GM18502 (cell line): Measurements from ENCODE around the gene NSF.
"Not testable (repeated sequence)": the region's sequence is repeated elsewhere in the genome, so short reads cannot be mapped to it uniquely, and the experiment has no call there.

Source experiments
- ATAC-seq: cut with Tn5 transposase; IDR thresholded peaks from one replicate; pipeline ENCODE4 v1.9.1; 2021; ENCODE audit warnings: mild to moderate bottlenecking; ENCODE audit not compliant: unreplicated experiment, poor library complexity

The NSF gene

DNA sequence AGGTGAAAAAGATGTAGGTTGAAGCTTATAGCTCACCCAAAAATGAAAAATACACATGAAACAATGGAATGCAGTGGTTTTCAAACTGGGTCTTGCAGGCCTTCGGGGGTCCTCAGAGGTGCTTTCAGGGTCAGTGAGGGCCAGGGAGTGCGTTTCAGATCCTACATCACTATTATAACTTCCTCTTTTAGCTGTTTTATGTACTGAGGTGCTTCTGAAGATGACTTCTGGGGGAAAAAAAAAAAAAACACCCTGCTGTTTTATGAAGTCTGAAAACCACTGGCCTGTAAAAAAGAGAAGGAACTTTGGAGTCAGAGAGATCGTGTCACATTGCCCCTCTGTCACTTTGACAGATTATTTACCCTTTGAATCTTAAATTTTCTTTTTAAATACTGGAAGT is 102.8 kb downstream of the NSF start:
- ATAC-seq, result not testable (repeated sequence)

- not testable (repeated sequence) for ATAC-seq
These were observed 106.1 kb downstream of the NSF start for GRCh38 chr17:46696522-46696921.

DNA sequence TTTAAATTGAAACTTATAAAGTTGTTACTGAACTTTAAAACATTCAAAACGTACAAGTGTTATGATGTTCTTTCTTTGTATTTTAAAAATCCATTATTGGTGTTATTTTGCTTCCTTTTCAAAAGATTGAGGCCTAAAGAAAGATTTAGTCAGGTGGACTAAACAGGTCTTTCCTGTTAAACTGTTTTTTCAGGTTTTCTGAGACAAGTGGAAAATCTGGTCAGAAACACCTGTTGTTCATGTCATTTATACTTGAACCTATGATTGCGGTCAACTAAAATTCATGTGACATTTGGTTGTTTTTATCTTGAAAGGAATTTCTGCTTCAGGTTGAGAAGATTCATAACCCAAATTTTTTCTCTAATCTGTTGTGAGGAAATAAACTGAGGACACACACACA is 108.5 kb downstream of the NSF start:
- not testable (repeated sequence) for ATAC-seq

DNA sequence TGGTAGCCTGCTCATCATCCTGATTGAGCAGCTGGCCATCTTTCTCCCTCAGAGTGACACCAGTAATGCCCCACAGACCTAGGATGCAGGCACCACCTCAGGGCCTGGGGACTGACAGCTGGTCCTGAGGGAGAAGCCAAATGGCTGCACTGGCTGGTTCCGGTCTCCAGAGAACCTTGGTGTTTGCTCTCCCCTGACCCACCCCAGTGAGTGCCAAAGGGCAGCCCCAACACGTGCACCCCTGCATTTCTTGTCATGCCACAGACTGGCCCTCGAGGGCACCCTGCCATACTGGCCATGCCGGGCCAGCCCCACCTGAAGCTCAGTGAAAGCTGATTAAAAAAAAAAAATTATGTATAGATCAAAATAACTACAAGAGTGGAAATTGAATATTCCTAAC is 127.5 kb downstream of the NSF start:
- no peak for ATAC-seq

GRCh38 chr17:46719891-46720290 is 129.4 kb downstream of the NSF start:
- ATAC-seq, result no peak

GRCh38 chr17:46720408-46720807 is 129.9 kb downstream of the NSF start:
- no peak for ATAC-seq

GRCh38 chr17:46722662-46723285 is 132.3 kb downstream of the NSF start:
- no peak for ATAC-seq

DNA sequence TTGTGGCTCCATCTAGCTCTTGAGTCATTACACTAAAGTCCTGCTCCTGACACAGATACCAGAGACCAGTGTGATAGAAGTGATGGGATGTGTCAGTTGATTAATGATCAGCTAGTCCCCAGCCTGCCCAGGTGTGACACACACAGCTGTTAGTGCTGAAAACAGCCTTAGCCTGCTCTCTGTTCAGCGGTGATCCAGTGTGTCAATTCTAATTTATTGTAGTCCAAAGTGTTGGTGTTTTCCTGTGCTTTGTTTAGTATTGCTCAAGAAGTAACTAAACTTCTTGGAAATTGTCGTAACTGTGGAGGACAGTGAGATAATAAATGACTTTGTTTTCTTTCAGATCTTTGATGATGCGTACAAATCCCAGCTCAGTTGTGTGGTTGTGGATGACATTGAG is 135.7 kb downstream of the NSF start:
- ATAC-seq, result no peak

DNA sequence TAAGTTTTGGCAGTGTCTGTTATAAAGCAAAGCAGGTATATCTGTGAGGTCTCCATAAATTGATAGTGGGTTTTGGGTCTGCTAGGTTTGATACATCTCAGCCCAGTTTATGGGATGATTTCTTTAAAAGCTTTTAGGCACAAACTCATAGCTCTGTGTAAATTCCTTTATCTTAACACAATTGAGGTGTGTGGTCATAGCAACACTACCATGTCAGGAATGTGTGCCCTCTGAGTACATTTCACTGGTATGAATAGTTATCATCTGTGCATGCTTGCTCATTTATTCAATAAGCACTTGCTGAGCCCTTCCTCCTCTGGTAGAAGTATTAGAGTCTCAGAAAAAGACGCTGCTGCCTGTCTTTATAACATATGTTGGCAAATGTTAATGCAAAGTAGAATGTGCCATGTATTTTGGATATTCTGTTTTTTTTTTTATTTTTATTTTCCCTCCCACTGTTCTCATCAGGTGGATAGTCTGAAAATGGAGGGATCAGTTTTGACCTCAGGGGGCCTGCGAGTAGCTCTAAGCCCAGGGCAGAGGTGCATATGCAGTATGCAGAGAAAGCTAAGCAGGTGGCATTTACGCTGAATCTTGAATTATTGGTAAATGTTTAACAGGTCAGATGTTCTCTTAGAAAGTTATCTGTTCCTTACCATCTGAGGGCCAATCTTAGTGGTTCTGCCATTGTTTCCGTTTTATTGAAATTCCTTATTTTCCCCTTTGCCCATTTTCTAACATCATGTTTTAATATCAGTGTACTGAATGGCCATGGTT is 137.3 kb downstream of the NSF start:
- no peak for ATAC-seq

DNA sequence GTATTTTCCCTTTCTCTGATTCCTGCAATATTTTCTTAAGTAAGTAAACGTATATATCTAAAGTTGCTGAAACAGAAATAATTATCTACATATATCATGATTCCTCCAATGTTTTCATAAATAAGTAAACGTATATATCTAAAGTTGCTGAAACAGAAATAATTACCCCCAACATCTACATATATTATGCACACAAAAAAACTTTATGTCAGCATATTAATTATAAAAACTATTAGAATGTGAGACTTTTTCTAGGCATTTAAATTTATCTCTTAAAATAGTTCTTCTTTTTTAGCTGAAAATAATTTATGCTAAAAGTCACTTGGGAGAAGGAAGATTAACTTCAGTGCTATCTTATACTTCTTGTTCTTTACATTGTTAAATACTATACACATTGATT is 139.6 kb downstream of the NSF start:
- ATAC-seq, result no peak

DNA sequence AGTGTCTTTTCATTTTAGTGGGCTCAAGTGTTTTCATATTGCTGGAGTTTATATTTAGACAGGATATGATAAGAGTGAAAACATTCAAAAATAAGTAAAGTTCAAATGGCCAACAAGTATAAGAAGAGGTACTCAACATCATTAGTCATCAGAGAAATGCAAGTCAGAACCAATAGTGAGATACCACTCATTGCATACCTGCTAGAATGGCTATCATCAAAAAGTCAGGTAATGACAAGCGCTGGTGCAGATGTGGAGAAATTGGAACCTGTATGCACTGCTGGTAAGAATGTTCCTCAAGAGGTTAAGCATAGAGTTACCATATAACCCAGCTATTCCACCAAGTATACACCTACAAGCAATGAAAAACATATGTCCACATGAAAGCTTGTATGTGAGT is 140.2 kb downstream of the NSF start:
- ATAC-seq, result no peak

- no peak for ATAC-seq
These were observed 141.7 kb downstream of the NSF start for GRCh38 chr17:46732160-46732559.

DNA sequence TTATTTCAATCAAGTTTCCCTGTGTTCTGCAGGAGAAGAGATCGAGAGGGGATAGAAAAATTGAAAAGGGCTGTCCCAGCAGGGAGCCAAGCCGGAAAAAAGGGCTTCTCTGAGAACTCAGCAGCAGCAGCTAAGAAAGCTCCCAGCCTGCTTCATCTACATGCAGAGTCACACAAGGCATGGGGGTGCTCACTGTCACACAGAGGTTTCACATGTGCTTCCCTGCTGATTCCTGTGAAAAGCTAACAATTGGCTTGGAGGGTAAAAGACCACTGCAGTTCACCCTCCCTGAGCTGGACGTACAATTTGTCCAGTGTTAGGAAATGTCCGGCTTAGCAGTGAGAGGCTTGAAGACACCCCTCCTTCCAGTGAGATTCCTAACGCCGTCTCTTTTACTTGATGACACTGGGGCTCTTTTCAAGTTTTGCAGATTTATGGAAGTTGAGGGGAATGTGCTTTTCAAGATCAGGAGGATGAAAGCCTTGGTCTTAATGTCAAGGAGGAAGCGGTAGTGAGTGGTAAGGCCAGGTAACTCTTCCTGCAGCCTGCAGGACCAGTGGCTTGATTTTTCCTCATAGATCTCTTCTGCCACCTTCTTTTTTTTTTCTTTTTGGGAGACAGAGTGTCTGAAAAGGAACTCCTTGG is 142.4 kb downstream of the NSF start:
- no peak for ATAC-seq

GRCh38 chr17:46733837-46734475 is 143.5 kb downstream of the NSF start:
- no peak for ATAC-seq

DNA sequence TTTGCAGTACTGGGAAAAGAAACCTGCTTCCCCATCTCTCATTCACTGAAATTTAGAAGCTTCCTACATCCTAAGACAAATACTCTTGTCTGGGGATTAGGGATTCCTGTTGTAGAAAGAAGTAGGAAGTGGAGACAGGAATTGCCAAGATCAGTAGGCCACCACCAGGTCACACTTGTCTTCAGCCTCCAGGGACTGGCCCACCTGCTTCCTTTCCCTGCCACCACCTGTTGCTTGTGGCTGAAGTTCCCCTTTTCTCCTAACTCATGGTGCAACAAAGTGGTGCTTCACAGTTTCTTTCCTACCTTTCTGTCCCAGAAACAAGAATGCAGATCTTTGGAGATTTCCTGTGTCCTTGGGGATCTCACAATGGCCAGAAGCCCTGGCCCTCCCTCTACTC is 145.6 kb downstream of the NSF start:
- no peak for ATAC-seq

DNA sequence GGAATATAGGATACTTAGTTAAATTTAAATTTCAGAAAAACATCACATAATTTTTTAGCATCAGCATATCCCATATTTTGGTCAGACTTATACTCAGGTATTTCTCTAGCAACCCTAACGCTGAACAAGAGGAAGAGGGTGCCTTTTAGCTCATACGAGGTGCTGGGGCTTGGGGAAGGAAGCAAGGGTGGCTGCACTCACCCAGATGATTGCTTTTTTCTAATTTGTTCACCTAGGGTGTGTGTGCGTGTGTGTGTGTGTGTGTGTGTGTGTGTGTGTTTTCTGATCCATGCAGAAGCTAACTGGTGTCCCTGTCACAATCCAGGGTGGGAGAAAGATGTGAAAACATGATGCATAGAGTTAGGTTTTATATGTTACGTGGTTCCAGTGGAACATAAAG is 146.9 kb downstream of the NSF start:
- no peak for ATAC-seq

GRCh38 chr17:46738544-46738943 is 148.1 kb downstream of the NSF start:
- ATAC-seq, result no peak

GRCh38 chr17:46739982-46740381 is 149.5 kb downstream of the NSF start:
- no peak for ATAC-seq

- no peak for ATAC-seq
These were observed 150.8 kb downstream of the NSF start for GRCh38 chr17:46741122-46741730.

DNA sequence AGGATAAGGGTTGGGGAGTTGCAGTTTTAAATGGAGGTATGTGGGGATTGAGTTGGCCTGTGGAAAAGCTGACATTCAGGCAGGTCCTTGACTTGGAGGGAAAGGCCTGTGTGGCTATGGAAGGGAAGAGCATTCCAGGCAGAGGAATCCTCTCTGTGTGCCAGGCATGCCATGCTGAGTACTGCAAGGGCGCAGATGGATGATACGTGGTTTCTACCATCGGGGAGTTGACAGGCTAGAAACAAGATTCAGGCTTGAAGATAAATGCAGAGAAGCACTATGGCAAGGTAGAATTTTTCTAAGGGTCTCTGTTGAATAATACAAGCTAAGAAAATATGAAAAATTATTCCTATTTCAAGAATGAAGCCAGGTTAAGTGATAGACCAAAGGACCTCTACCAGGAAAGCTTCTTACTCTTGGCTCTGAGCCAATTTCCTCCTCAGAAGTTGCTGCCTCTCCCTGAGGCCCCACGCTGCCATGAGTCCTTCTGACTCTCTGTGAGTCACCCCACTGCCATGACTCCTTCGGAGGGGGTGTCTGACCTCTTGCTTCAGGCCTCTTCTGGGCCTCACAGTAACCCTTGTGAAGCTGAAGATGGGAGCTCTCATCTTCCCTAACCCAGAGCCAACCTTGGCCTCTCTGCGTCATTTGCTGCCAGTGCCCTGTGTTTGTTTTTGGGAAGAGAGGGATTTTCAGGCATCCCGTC is 152.2 kb downstream of the NSF start:
- no peak for ATAC-seq
